Glomerular visceral epithelial cell (primary cell): ENCODE measurements around the gene NDUFA12.

Experiments
- DNase-seq: peaks from one replicate; pipeline ENCODE4 v3.0.0-alpha.2; 2016; ENCODE audit errors: extremely low spot score

Gene NDUFA12

DNA sequence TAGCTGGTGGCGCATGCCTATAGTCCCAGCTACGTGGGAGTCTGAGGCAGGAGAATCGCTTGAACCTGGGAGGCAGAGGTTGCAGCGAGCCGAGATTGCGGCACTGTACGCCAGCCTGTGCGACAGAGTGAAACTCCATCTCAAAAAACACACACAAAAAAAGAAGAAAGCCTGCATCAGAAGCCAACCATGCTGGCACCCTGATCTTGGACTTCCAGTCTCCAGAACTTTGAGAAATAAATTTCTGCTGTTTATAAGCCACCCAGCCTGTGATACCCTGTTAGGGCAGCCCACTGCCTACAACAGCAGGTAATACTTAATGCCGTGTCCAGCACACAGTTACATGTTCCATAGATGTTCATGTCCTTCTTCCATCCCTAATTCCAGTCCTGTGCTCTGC is 62.7 kb downstream of the NDUFA12 start:
- DNase-seq = no peak

DNA sequence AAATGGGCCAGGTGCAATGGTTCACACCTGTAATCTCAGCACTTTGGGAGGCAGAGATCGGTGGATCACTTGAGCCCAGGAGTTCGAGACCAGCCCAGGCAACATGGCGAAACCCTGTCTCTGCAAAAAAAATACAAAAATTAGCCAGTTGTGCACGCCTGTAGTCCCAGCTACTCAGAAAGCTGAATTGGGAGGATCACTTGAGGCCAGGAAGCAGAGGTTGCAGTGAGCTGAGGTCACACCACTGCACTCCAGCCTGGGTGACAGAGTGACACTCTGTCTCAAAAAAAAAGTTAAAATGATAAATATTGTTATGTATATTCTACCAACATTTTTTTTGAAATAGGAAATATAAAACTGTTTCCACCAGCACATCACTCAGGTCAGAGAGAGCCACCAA is 64.9 kb downstream of the NDUFA12 start:
- DNase-seq = no peak

DNA sequence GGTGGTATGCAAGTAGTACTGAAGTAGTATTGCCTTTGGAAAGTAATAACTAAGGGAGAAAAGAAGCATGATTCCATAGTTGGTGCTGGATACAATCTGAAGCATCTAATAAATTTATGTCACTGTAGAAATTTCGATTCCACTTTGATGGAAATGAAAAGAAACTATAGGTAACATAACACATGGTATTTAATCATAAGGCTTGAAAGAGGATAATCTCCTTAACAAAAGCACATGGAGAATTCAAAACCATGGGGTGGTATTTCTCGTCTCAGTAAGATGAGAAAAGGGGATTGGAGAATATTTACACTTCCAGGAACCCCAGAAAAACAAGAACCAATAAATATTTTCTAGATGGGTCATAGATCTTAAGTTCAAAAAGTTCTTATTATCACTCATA is 72.7 kb downstream of the NDUFA12 start:
- no peak for DNase-seq

DNA sequence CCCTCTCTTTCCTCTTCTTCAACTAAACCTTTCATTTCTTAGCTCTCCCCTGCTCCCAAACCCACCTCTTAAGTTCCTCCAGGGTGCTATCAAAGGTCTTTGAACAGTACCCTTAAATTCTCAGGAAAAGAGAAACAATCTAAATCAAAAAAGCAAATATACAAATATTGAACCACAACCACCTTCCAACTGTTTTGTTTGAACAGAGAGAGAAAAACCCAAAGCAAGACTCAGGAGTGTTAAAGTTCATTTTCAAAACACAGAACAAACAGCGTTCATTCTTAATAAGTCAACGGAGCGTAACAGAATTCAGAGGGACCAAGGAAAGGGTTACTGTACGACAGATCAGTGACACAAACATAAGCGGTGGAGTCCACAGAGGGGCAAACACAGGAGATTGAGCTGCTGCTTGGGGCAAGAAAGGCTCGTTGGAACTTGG is 73.3 kb downstream of the NDUFA12 start:
- DNase-seq = no peak

DNA sequence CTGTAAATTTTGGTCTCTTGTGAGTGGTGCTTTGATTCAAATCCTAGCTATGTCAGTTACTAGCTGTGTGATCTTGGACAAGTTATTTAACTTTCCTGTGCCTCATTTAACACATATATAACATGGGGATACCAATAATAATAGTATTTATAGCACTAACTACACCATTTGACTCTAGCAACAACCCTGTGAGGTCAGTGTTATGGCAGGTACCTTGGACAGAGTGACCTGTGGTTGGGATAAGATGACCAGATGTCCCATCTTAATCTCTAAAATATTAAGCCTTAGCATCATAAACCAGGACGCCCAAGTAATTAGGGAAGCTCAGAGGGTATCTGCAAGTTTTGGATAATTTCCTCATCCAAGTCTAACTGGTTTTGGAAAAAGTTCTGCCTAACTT is 73.7 kb downstream of the NDUFA12 start:
- no peak for DNase-seq

DNA sequence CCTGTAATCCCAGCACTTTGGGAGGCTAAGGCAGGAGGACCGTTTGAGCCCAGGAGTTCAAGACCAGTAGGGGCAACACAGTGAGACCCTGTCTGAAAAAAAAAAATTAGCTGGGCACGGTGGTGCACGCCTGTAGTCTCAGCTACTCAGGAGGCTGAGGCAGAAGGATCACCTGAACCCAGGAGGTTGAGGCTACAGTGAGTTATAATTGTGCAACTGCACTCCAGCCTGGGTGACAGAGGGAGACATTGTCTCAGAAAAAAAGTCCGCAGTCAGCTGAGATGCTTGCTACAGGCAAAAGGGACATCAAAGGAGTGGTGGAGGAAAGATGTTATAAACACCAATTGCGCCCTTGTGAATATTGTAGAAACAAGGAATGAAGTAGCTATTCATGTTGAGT is 77.8 kb downstream of the NDUFA12 start:
- no peak for DNase-seq

DNA sequence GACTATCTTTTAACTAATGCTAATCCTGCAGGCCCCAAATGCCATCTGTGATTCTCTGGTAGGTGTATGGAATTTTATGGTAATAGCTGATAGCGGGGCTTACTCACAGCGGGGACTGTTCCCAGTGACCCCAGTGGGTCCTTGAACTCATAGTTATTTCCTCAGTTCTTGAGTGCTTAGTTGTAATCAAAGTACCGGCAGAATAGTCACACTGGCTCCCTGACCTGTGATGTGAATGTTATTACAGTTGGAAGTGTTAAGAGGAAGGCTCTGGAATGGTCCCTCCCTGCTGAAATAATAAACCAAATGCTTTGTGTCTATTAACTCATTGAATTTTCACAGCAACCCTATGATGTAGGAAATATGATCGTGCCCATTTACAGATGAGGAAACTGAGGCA is 78.3 kb downstream of the NDUFA12 start:
- DNase-seq = no peak

DNA sequence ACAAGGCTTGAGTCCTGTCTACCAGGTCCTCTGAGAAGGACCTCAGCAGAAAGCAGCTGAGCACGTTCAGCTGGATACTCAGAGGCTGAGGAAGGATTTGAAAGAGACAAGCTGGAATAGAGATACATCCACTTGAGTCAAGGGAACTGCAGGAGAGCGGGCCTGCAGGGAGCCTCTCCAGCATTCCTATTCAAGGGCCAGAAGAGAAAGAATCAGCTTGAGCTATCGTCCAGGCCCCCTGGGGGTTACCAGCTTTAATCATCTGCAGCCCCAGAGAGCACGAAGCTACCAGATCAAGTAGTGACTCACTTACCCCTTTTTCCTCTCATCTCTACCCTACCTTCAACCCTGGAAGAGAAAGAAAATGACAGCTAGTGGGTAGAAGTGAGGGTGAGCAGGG is 80.9 kb downstream of the NDUFA12 start:
- DNase-seq = no peak
